K562 (cell line): ENCODE data around the gene NRM.

Experiments used
- BACH1 ChIP-seq: fragments of 200-800 bp; sonication (Bioruptor generic); IDR thresholded peaks from 2 replicates; pipeline ENCODE4 v1.6.1; 2016; ENCODE audit warnings: missing genetic modification characterization, missing compliant biosample characterization
- CTCF ChIP-seq, 3 experiments: IDR thresholded peaks in 2 of 3; conservative IDR thresholded peaks in 1 of 3; 2 replicates each; pipeline ENCODE4 v1.5.1; 2011 to 2012; ENCODE audit warnings: low read length in 3 of 3, mild to moderate bottlenecking in 3 of 3, control low read depth in 2 of 3, improper control_type of control experiment in 1 of 3, inconsistent platforms in 1 of 3, low read depth in 1 of 3, mixed read lengths in 1 of 3, moderate library complexity in 1 of 3; ENCODE audit not compliant: insufficient read depth in 2 of 3
- FOSL1 ChIP-seq: fragments of 200-800 bp; sonication (Bioruptor generic); conservative IDR thresholded peaks from 2 replicates; pipeline ENCODE4 v1.6.1; 2016; ENCODE audit warnings: missing genetic modification characterization, missing compliant biosample characterization
- KLF13 ChIP-seq: fragments of 450-650 bp; IDR thresholded peaks from 2 replicates; pipeline ENCODE4 v1.6.1; 2016; ENCODE audit warnings: missing genetic modification characterization, low read depth, mild to moderate bottlenecking, missing compliant biosample characterization, moderate library complexity, borderline replicate concordance
- MAZ ChIP-seq, 2 experiments: fragments of 450-650 bp in 1 of 2; sonication (generic) in 1 of 2; formaldehyde crosslinking; IDR thresholded peaks in 1 of 2; conservative IDR thresholded peaks in 1 of 2; 2 replicates each; pipeline versions ENCODE4 v1.4.0 to v1.5.0; 2020; ENCODE audit warnings: mild to moderate bottlenecking in 1 of 2, missing genetic modification reagents in 1 of 2
- SMC3 ChIP-seq: conservative IDR thresholded peaks from 2 replicates; pipeline ENCODE4 v1.6.1; 2011; ENCODE audit warnings: low read depth, low read length, improper control_type of control experiment; ENCODE audit not compliant: insufficient read depth
- SRSF1 ChIP-seq: fragments of 200-400 bp; formaldehyde crosslinking; IDR thresholded peaks from 2 replicates; pipeline ENCODE4 v1.6.1; 2017; ENCODE audit warnings: mild to moderate bottlenecking, low read depth, low read length, moderate library complexity
- TBP ChIP-seq: optimal IDR thresholded peaks from 2 replicates; pipeline ENCODE3; 2011; ENCODE audit warnings: low read depth, low read length, improper control_type of control experiment
- ZBTB40 ChIP-seq, 2 experiments: fragments of 450-650 bp in 1 of 2; sonication (generic) in 1 of 2; formaldehyde crosslinking in 1 of 2; IDR thresholded peaks; 2 replicates each; pipeline versions ENCODE4 v1.7.1 to v1.9.0; 2016 to 2022; ENCODE audit warnings: inconsistent platforms in 1 of 2, mild to moderate bottlenecking in 1 of 2, missing genetic modification reagents in 1 of 2
- ZFX ChIP-seq: sonication (generic); formaldehyde crosslinking; IDR thresholded peaks from 2 replicates; pipeline ENCODE4 v1.8.0; 2022; ENCODE audit warnings: mild to moderate bottlenecking, missing genetic modification reagents, moderate library complexity
- ZNF184 ChIP-seq: sonication (generic); formaldehyde crosslinking; IDR thresholded peaks from 2 replicates; pipeline ENCODE4 v1.5.0; 2020; ENCODE audit warnings: missing genetic modification reagents
- ZNF239 ChIP-seq: fragments of 250-450 bp; sonication (Bioruptor Pico); IDR thresholded peaks from 2 replicates; pipeline ENCODE4 v1.4.0; 2020; ENCODE audit warnings: mild to moderate bottlenecking
- ZNF512 ChIP-seq: IDR thresholded peaks from 2 replicates; pipeline ENCODE4 v1.6.1; 2016; ENCODE audit warnings: missing genetic modification characterization, missing compliant biosample characterization
- ZNF57 ChIP-seq: fragments of 450-650 bp; formaldehyde crosslinking; IDR thresholded peaks from 2 replicates; pipeline ENCODE4 v1.4.0; 2020; ENCODE audit warnings: mild to moderate bottlenecking, moderate library complexity

GRCh38 chr6:30686908-30687658 lies 3.7 kb downstream of the NRM start:
- TF ChIP-seq CTCF (IDR thresholded peaks at IDR 0.05 in 2 of 3, conservative IDR thresholded peaks at IDR 0.05 in 1 of 3; ENCODE audit: insufficient read depth in 2 of 3, low read depth in 1 of 3, low read length in 3 of 3) = no peak
- TF ChIP-seq KLF13 (tag) = no peak
- TF ChIP-seq BACH1 = no peak
- peak in 1 of 2 experiments; percentile 90 for TF ChIP-seq MAZ (CRISPR knock-in tag; conservative IDR thresholded peaks at IDR 0.05 in 1 of 2, IDR thresholded peaks at IDR 0.05 in 1 of 2)
- TF ChIP-seq ZNF57 (CRISPR knock-in tag) = no peak
- TF ChIP-seq SMC3 = no peak
- peak; percentile 96 for TF ChIP-seq FOSL1 (tag)
- TF ChIP-seq ZBTB40 (IDR thresholded peaks at IDR 0.05) = peak; percentile 62
- TF ChIP-seq ZBTB40 (CRISPR knock-in tag; IDR thresholded peaks at IDR 0.05) = no peak
- TF ChIP-seq SRSF1 = peak; percentile 97
- TF ChIP-seq ZNF239 (CRISPR knock-in tag) = no peak
- TF ChIP-seq TBP = no peak
- TF ChIP-seq ZNF512 = no peak
- TF ChIP-seq ZFX (CRISPR knock-in tag) = peak; percentile 66
- no peak for TF ChIP-seq ZNF184 (CRISPR knock-in tag)
